Lung (tissue), 12 donors: ENCODE results near the gene MTARC2. TPM values are rescaled to one million over a fixed set of nuclear protein-coding genes. Genes with fewer than 3 reads are reported as not detected.
A peak's percentile ranks its signal among the peaks of the same experiment; 100 is the strongest.

ENCODE experiments used
- ATAC-seq: fragments of 200-7000 bp; cut with Tn5 transposase; one replicate; pipeline ENCODE4 v1.9.1; 2020; ENCODE audit warnings: moderate number of reproducible peaks; ENCODE audit not compliant: insufficient read depth, low FRiP score
- DNase-seq, 3 donors: peaks; one replicate each; pipeline ENCODE4 v3.0.0-alpha.2; 2013 to 2017
- H3K27ac ChIP-seq, 2 donors: one replicate each; pipeline ENCODE4 v1.5.1; 2013; ENCODE audit warnings: mild to moderate bottlenecking in 2 of 2, moderate library complexity in 2 of 2, control low read depth in 1 of 2, inconsistent platforms in 1 of 2, low read depth in 1 of 2, low read length in 1 of 2
- H3K27me3 ChIP-seq, 3 donors: one replicate each; pipeline ENCODE4 v1.5.1; 2013; ENCODE audit warnings: low read length in 2 of 3; ENCODE audit not compliant: control insufficient read depth in 3 of 3, insufficient read depth in 3 of 3
- H3K36me3 ChIP-seq, 4 donors: one replicate each; pipeline ENCODE4 v1.5.1; 2013; ENCODE audit warnings: low read length in 4 of 4, mild to moderate bottlenecking in 1 of 4, moderate library complexity in 1 of 4; ENCODE audit not compliant: control insufficient read depth in 4 of 4, insufficient read depth in 4 of 4
- H3K4me1 ChIP-seq, 5 donors: one replicate each; pipeline ENCODE4 v1.5.1; 2013; ENCODE audit warnings: low read length in 5 of 5, mild to moderate bottlenecking in 2 of 5, moderate library complexity in 1 of 5; ENCODE audit not compliant: control insufficient read depth in 5 of 5, insufficient read depth in 5 of 5
- H3K4me3 ChIP-seq: one replicate; pipeline ENCODE4 v1.5.1; 2013; ENCODE audit warnings: mild to moderate bottlenecking, control low read depth, moderate library complexity
- H3K9ac ChIP-seq, 2 donors: one replicate each; pipeline ENCODE4 v1.5.1; 2013; ENCODE audit warnings: low read length in 2 of 2, control low read depth in 1 of 2; ENCODE audit not compliant: insufficient read depth in 1 of 2
- H3K9me3 ChIP-seq, 4 donors: one replicate each; pipeline ENCODE4 v1.5.1; 2013; ENCODE audit warnings: low read length in 3 of 4, mild to moderate bottlenecking in 1 of 4, moderate library complexity in 1 of 4; ENCODE audit not compliant: control insufficient read depth in 4 of 4, insufficient read depth in 3 of 4
- WGBS, 2 donors: extraction: QIAGEN DNeasy Blood & Tissue Kit; methylation state at CpG; one replicate each; pipeline ENCODE4 v1.1.7; 2013; 5-methylcytosine and 5-hydroxymethylcytosine counted together
- polyA plus RNA-seq, 2 donors: library from polyadenylated mRNA; stranded (reverse); fragments of 200-250 nt; gene quantifications; one replicate each; pipeline ENCODE4 v1.2.1, GENCODE V29; 2013
- total RNA-seq, 2 donors: library from RNA; depleted of rRNA in 1 of 2; stranded (reverse); fragments of >200 nt in 1 of 2; gene quantifications; one replicate each; pipeline ENCODE4 v1.2.1, GENCODE V29; 2014 to 2021
- TF ChIP-seq, protein P1 (sequence below): IDR thresholded peaks from 2 replicates; pipeline ENCODE4 v1.5.1; 2012; ENCODE audit warnings: mild to moderate bottlenecking; ENCODE audit errors: control extremely low read depth, extremely low read depth
- donor health status: control.
- donor health status: control.
- donor health status: Bipolar disorder and iron deficiency.
- donor health status: healthy.
- donor health status: DM: yes; HTN: yes; CAD: no.

Gene MTARC2
- total and polyA plus RNA-seq, 4 donors: 21.4 to 49.9 (median 39.5) TPM

GRCh38 chr1:220772846-220773245 lies 24.7 kb downstream of the MTARC2 start:
- 86 to 96% methylated on average over 4 of the region's 4 CpGs for WGBS, 2 donors
- Histone ChIP-seq H3K4me1 (peaks cover 0 to 17% (median 0%) of the 10 kb centered on the region in 5 donors), H3K9me3 (no peaks in the 10 kb centered on the region), H3K9ac (no peak overlapping the region), H3K27ac (no peak overlapping the region), H3K36me3 (peaks cover 2 to 27% (median 15%) of the 10 kb centered on the region in 4 donors), H3K27me3 (no peaks in the 10 kb centered on the region), H3K4me3 (no peak overlapping the region)
- ATAC-seq (no peak), DNase-seq (no peak)
- TF ChIP-seq, protein P1, sequence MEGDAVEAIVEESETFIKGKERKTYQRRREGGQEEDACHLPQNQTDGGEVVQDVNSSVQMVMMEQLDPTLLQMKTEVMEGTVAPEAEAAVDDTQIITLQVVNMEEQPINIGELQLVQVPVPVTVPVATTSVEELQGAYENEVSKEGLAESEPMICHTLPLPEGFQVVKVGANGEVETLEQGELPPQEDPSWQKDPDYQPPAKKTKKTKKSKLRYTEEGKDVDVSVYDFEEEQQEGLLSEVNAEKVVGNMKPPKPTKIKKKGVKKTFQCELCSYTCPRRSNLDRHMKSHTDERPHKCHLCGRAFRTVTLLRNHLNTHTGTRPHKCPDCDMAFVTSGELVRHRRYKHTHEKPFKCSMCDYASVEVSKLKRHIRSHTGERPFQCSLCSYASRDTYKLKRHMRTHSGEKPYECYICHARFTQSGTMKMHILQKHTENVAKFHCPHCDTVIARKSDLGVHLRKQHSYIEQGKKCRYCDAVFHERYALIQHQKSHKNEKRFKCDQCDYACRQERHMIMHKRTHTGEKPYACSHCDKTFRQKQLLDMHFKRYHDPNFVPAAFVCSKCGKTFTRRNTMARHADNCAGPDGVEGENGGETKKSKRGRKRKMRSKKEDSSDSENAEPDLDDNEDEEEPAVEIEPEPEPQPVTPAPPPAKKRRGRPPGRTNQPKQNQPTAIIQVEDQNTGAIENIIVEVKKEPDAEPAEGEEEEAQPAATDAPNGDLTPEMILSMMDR: no peak

- TF ChIP-seq, protein P1: peak; percentile 38
- Histone ChIP-seq H3K9me3 (no peaks in the 10 kb centered on the region), H3K36me3 (peaks cover 5 to 27% (median 13%) of the 10 kb centered on the region in 4 donors), H3K27ac (no peak overlapping the region), H3K4me1 (no peaks in the 10 kb centered on the region), H3K9ac (no peak overlapping the region), H3K4me3 (no peak overlapping the region), H3K27me3 (no peaks in the 10 kb centered on the region)
- WGBS, 2 donors: 29 to 31% methylated on average over 8 of the region's 8 CpGs
- peak in 1 of 3 donors; percentile 34 for DNase-seq
- ATAC-seq: no peak
Observed at GRCh38 chr1:220775240-220775853, 27.2 kb downstream of the MTARC2 start.

GRCh38 chr1:220776254-220776653 lies 28.1 kb downstream of the MTARC2 start:
- peaks cover 2 to 21% (median 7%) of the 10 kb centered on the region in 4 donors for H3K36me3 ChIP-seq
- H3K4me3 ChIP-seq: no peak overlapping the region
- H3K9ac ChIP-seq: no peak overlapping the region
- no peaks in the 10 kb centered on the region for H3K27me3 ChIP-seq
- H3K27ac ChIP-seq: no peak overlapping the region
- no peaks in the 10 kb centered on the region for H3K4me1 ChIP-seq
- TF ChIP-seq, protein P1: no peak
- DNase-seq (no peak), ATAC-seq (no peak)
- WGBS, 2 donors: 93% methylated on average over 7 of the region's 7 CpGs
- H3K9me3 ChIP-seq: no peaks in the 10 kb centered on the region
